Measurements from ENCODE around the gene THUMPD1. TPM values are rescaled to one million over a fixed set of nuclear protein-coding genes. Genes with fewer than 3 reads are reported as not detected.
"Not testable (repeated sequence)": the region's sequence is repeated elsewhere in the genome, so short reads cannot be mapped to it uniquely, and the experiment has no call there.

Gene THUMPD1
- polyA plus RNA-seq, 6 donors from 2014 or later, result 35.1 to 75.3 (median 62.8) TPM

DNA sequence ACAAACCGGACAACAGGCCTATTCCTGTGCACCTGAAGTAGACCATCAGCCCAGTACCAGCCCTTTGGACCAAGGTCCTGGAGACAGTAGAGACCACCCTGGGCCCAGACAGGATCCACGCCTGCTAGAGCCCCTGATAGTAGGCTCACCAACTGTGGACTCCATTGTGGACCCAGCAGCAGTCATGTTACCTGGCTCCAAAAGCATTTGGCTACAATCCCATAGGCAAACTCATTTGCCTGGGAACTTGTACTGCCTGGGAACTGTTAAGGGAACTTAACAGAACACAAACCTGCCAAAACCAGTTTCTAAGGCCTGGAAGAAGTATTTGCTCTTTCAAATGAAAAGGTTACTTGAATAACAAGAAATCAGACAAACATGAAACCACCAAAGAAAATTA, 34.2 kb downstream of the THUMPD1 start:
- no peaks in the 10 kb centered on the region for H3K27me3 Mint-ChIP-seq
- ATAC-seq (ENCODE audit: low read depth in 2 of 2), result no peak

DNA sequence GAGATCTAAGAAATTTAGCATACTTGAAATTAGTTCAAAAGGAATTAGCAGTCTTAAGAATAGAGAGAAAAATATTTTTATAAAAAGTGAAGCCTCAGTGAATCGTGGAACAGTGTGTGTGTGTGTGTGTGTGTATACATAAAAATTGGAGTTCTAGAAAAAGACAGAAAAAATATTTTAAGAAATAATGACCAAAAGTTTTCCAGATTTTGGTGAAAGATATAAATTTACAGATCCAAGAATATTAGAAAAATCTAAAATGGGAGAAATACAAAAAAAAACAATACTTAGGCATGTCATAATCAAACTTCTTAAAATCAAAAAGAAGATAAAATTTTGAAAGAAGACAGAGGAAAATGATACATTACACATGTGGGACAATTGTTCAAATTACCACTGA, 35.6 kb downstream of the THUMPD1 start:
- DNase-seq; ATAC-seq (ENCODE audit: low read depth in 2 of 2); H3K27me3 Mint-ChIP-seq; H3K4me3 Mint-ChIP-seq; H3K4me1 Mint-ChIP-seq; H3K9me3 Mint-ChIP-seq: not testable (repeated sequence)
- H3K27ac Mint-ChIP-seq, result peak overlapping the region in 1 of 6 donors; percentile 82
- H3K36me3 Mint-ChIP-seq, result peaks cover 0 to 13% of the 10 kb centered on the region in 2 donors

More for the DNA sequence above, 34.2 kb downstream of the THUMPD1 start:
- peaks cover 0 to 6% of the 10 kb centered on the region in 2 donors for H3K36me3 Mint-ChIP-seq
- no peaks in the 10 kb centered on the region for H3K9me3 Mint-ChIP-seq
- no peak overlapping the region for H3K4me3 Mint-ChIP-seq
- H3K4me1 Mint-ChIP-seq, result no peaks in the 10 kb centered on the region
- peak overlapping the region in 1 of 6 donors; percentile 33 for H3K27ac Mint-ChIP-seq
- no peak for DNase-seq

DNA sequence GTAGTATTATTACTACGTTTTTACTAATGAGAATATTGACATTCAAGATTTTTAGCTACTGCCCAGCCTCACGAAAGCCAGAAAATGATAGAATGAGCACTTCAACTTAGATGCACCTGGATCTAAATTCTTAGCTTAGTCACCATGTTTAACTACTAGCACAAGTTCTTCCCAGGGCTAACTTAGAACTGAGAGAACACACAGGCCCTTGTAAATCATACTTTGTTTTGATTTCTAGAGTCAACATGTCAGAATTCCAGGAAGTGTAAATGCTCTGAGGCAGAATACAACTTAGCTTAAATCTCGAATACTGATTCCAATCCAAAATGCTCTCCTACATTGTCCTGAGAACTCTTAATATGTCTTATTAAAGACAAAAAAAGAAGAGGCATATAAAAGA, 37.3 kb downstream of the THUMPD1 start:
- Mint-ChIP-seq H3K4me3 (no peak overlapping the region), H3K27ac (no peak overlapping the region), H3K9me3 (peaks cover 0 to 2% (median 0%) of the 10 kb centered on the region in 7 donors), H3K27me3 (no peaks in the 10 kb centered on the region), H3K36me3 (peaks cover 0 to 13% of the 10 kb centered on the region in 2 donors), H3K4me1 (no peaks in the 10 kb centered on the region)
- no peak for DNase-seq
- no peak for ATAC-seq (ENCODE audit: low read depth in 2 of 2)

DNA sequence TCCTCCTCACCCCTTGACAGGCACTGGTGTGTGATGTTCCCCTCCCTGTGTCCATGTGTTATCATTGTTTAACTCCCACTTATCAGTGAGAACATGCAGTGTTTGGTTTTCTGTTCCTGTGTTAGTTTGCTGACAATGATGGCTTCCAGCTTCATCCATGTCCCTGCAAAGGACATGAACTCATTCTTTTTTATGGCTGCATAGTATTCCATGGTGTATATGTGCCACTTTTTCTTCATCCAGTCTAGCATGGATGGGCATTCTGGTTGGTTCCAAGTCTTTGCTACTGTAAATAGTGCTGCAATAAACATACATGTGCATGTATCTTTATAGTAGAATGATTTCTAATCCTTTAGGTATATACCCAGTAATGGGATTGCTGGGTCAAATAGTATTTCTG, 39.9 kb downstream of the THUMPD1 start:
- H3K27me3 Mint-ChIP-seq; H3K4me1 Mint-ChIP-seq; ATAC-seq (ENCODE audit: low read depth in 2 of 2); H3K9me3 Mint-ChIP-seq; H3K4me3 Mint-ChIP-seq; H3K27ac Mint-ChIP-seq; DNase-seq: not testable (repeated sequence)
- peaks cover 0 to 23% of the 10 kb centered on the region in 2 donors for H3K36me3 Mint-ChIP-seq

DNA sequence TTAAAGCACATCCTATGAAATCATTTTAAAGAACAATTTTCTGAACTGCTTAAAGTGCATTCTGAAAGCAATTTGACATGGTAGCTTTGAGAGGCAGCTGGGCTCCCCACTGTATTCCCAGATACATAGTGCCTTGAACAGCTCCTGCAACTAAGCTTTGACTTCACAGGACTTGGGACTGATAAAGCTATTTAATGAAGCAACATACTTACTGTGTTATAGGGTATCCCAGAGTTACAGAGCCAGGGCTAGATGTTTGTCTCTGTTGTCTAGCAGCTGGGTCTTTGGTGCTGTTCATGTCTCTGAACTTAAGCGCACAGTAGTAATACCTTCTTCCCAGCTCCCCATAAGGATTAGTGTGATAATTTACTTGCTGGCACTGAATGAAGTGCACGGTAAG, 45.0 kb downstream of the THUMPD1 start:
- Mint-ChIP-seq H3K4me1 (peaks cover 13 to 23% (median 20%) of the 10 kb centered on the region in 3 donors), H3K36me3 (peaks cover 0 to 11% of the 10 kb centered on the region in 2 donors), H3K27ac (no peak overlapping the region), H3K9me3 (peaks cover 0 to 1% (median 0%) of the 10 kb centered on the region in 7 donors), H3K27me3 (no peaks in the 10 kb centered on the region), H3K4me3 (no peak overlapping the region)
- DNase-seq (no peak), ATAC-seq (ENCODE audit: low read depth in 2 of 2) (no peak)

DNA sequence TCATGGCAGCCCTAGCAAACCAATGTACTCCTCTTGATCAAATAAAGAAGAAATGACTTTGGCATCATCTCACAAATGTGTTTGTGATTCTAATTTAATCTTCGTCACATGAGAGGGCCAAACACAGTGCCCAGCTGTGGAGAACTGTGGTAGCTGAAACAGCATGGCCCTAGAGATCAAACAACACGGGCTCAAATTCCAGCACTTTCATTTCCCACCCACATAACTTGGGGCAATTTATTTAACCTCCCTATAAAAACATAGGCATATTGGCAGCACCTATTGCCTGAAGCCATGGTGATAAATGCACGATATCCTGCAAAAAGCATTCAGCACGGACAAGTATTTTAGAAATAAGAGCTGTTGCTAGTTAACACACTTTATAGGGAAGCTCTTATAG, 46.6 kb downstream of the THUMPD1 start:
- no peak overlapping the region for H3K27ac Mint-ChIP-seq
- ATAC-seq (ENCODE audit: low read depth in 2 of 2), result no peak
- H3K36me3 Mint-ChIP-seq, result peaks cover 0 to 10% of the 10 kb centered on the region in 2 donors
- H3K4me3 Mint-ChIP-seq, result no peak overlapping the region
- no peaks in the 10 kb centered on the region for H3K9me3 Mint-ChIP-seq
- H3K4me1 Mint-ChIP-seq, result peaks cover 16 to 27% (median 21%) of the 10 kb centered on the region in 3 donors
- DNase-seq, result no peak
- no peaks in the 10 kb centered on the region for H3K27me3 Mint-ChIP-seq

DNA sequence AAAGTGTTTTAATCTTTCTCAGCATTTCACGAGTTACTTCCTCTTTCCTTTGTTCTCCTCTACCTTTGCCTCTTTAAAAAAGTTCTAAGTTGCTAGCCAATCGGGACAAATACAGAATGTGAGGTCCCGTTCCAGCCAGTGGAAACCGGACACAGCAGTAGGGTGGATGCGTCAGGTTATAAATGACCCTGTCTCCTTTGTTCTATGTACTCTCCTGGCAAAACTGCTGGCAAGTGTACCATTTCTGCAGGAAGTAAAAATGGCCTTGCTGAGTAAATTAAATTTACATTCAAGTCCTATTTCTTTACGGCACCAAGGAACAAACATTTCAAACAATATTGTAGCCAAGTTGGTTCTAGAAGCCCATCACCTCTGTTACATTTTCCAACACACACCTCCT, 47.5 kb downstream of the THUMPD1 start:
- peak overlapping the region in 2 of 8 donors; percentile 10 to 63 for H3K4me3 Mint-ChIP-seq
- ATAC-seq (ENCODE audit: low read depth in 2 of 2); H3K27me3 Mint-ChIP-seq; H3K9me3 Mint-ChIP-seq; DNase-seq: not testable (repeated sequence)
- peaks cover 16 to 27% (median 21%) of the 10 kb centered on the region in 3 donors for H3K4me1 Mint-ChIP-seq
- peaks cover 0 to 13% of the 10 kb centered on the region in 2 donors for H3K36me3 Mint-ChIP-seq
- peak overlapping the region in 3 of 6 donors; percentile 17 to 80 (median 77) for H3K27ac Mint-ChIP-seq

DNA sequence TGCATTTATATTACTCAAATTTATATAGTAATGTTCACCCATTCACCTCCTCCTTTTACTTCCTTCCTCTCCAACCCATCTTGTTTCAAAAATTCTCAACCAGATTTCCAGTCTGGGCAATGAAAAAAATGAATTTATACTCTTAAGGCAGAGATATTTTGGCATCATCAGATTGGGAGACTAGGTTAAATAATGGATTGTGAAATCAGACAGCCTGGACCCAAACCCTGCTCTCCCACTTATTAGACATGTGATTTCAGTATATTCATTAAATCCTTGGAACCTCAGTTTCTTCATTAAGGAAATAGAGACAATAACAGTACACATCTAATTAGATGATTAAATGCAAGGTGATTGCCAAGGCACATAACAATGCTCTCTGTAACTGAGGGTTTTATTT, 52.0 kb downstream of the THUMPD1 start:
- Mint-ChIP-seq H3K9me3 (peaks cover 0 to 24% (median 4%) of the 10 kb centered on the region in 7 donors), H3K4me1 (peaks cover 16 to 27% (median 21%) of the 10 kb centered on the region in 3 donors), H3K27ac (peak overlapping the region in 1 of 6 donors; percentile 27), H3K36me3 (peaks cover 12 to 17% of the 10 kb centered on the region in 2 donors), H3K4me3 (no peak overlapping the region), H3K27me3 (no peaks in the 10 kb centered on the region)
- DNase-seq (no peak), ATAC-seq (ENCODE audit: low read depth in 2 of 2) (no peak)

DNA sequence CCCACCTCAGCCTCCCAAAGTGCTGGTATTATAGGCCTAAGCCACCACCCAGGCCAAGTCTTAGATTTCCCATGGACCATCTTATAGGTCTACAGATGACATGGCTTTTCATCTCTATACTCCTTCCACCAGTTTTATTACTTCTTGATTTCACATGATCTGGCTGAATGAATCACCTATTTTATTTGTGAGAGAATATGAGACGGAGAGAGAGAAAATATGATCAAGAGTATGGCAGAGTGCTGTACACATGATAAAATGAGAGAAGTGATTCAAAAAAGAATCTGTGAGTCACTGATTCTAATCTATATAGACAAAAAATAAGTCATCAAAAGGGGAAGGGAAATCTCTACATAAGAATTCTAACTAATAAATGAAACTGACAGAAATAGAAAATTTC, 57.8 kb downstream of the THUMPD1 start:
- no peaks in the 10 kb centered on the region for H3K27me3 Mint-ChIP-seq
- peak overlapping the region in 3 of 6 donors; percentile 27 to 74 (median 34) for H3K27ac Mint-ChIP-seq
- DNase-seq (no peak), ATAC-seq (ENCODE audit: low read depth in 2 of 2) (no peak)
- H3K9me3 Mint-ChIP-seq, result peaks cover 0 to 14% (median 4%) of the 10 kb centered on the region in 7 donors
- H3K36me3 Mint-ChIP-seq, result peaks cover 32 to 33% of the 10 kb centered on the region in 2 donors
- H3K4me1 Mint-ChIP-seq, result peaks cover 2 to 7% (median 6%) of the 10 kb centered on the region in 3 donors
- no peak overlapping the region for H3K4me3 Mint-ChIP-seq

Other genes with a start within 250 kb of the THUMPD1 start
- not detected for gene ACSM2B, start 165.5 kb downstream of the THUMPD1 start, polyA plus RNA-seq (ENCODE audit: low read depth in 6 of 6)
- gene ACSM1, start 44.1 kb downstream of the THUMPD1 start, polyA plus RNA-seq (ENCODE audit: low read depth in 6 of 6), result 1 to 10 TPM in 2 of 6 donors, under 1 TPM in 3, not detected in 1; 0.25 to 1.1 (median 0.85) TPM
- 10 to 100 TPM in 1 of 6 donors, 1 to 10 TPM in 5; 2.8 to 13.3 (median 6.4) TPM for gene ACSM3, start 22.2 kb upstream of the THUMPD1 start, polyA plus RNA-seq (ENCODE audit: low read depth in 6 of 6)
- 1 to 10 TPM; 1.3 to 4.1 (median 2.0) TPM for gene ERI2, start 64.7 kb upstream of the THUMPD1 start, polyA plus RNA-seq (ENCODE audit: low read depth in 6 of 6)
- not detected for gene REXO5, start 64.7 kb upstream of the THUMPD1 start, polyA plus RNA-seq (ENCODE audit: low read depth in 6 of 6)
- 1 to 10 TPM in 1 of 6 donors, under 1 TPM in 4, not detected in 1; 0.38 to 1.1 (median 0.52) TPM for gene DCUN1D3, start 158.5 kb upstream of the THUMPD1 start, polyA plus RNA-seq (ENCODE audit: low read depth in 6 of 6)
- 10 to 100 TPM; 44.8 to 82.9 (median 52.9) TPM for gene LYRM1, start 159.0 kb upstream of the THUMPD1 start, polyA plus RNA-seq (ENCODE audit: low read depth in 6 of 6)